ENCODE measurements around the gene ADCY4. TPM values are rescaled to one million over a fixed set of nuclear protein-coding genes. Genes with fewer than 3 reads are reported as not detected.

The ADCY4 gene
- total and polyA plus RNA-seq, 5 donors: 24.1 to 45.3 (median 33.4) TPM

GRCh38 chr14:24280797-24281460 is 53.9 kb downstream of the ADCY4 start:
- Histone ChIP-seq H3K4me3 (ENCODE audit: low read length) (no peak overlapping the region), H3K4me1 (ENCODE audit: control insufficient read depth, insufficient read depth, low read length) (peaks cover 2% of the 10 kb centered on the region), H3K27me3 (ENCODE audit: control insufficient read depth, insufficient read depth) (no peaks in the 10 kb centered on the region), H3K27ac (ENCODE audit: low read length) (no peak overlapping the region), H3K9me3 (ENCODE audit: control insufficient read depth, low read length) (no peaks in the 10 kb centered on the region)
- DNase-seq (peak in 1 of 3 donors; percentile 55), ATAC-seq (peak; percentile 25 to 36)
- intact Hi-C loops (cut with DNase I): no loop called here
- 80% methylated on average over 6 of the region's 6 CpGs for WGBS

- intact Hi-C loops (cut with DNase I): no loop called here
Measured at GRCh38 chr14:24279301-24280186, 55.3 kb downstream of the ADCY4 start.

GRCh38 chr14:24278424-24278823 is 56.4 kb downstream of the ADCY4 start:
- 72% methylated on average over 5 of the region's 5 CpGs for WGBS
- no peaks in the 10 kb centered on the region for H3K9me3 ChIP-seq (ENCODE audit: control insufficient read depth, low read length)

More at GRCh38 chr14:24279301-24280186, 55.3 kb downstream of the ADCY4 start:
- Histone ChIP-seq H3K27me3 (ENCODE audit: control insufficient read depth, insufficient read depth) (no peaks in the 10 kb centered on the region), H3K9me3 (ENCODE audit: control insufficient read depth, low read length) (no peaks in the 10 kb centered on the region), H3K4me1 (ENCODE audit: control insufficient read depth, insufficient read depth, low read length) (peaks cover 2% of the 10 kb centered on the region), H3K27ac (ENCODE audit: low read length) (peak overlapping the region; percentile 61), H3K4me3 (ENCODE audit: low read length) (no peak overlapping the region)
- ATAC-seq: peak; percentile 15 to 37
- 68% methylated on average over 11 of the region's 11 CpGs for WGBS
- peak in 1 of 3 donors; percentile 70 for DNase-seq

GRCh38 chr14:24277606-24278321 is 57.1 kb downstream of the ADCY4 start:
- Histone ChIP-seq H3K27me3 (ENCODE audit: control insufficient read depth, insufficient read depth) (no peaks in the 10 kb centered on the region), H3K27ac (ENCODE audit: low read length) (no peak overlapping the region), H3K4me3 (ENCODE audit: low read length) (no peak overlapping the region), H3K4me1 (ENCODE audit: control insufficient read depth, insufficient read depth, low read length) (peaks cover 2% of the 10 kb centered on the region), H3K9me3 (ENCODE audit: control insufficient read depth, low read length) (no peaks in the 10 kb centered on the region)
- WGBS: 74% methylated on average over 11 of the region's 11 CpGs
- DNase-seq: peak in 2 of 3 donors; percentile 61 to 73
- intact Hi-C loops (cut with DNase I): no loop called here
- peak; percentile 20 to 22 for ATAC-seq

More at GRCh38 chr14:24278424-24278823, 56.4 kb downstream of the ADCY4 start:
- H3K27me3 ChIP-seq (ENCODE audit: control insufficient read depth, insufficient read depth): no peaks in the 10 kb centered on the region
- no peak overlapping the region for H3K27ac ChIP-seq (ENCODE audit: low read length)
- DNase-seq (no peak), ATAC-seq (no peak)
- intact Hi-C loops (cut with DNase I): no loop called here
- no peak overlapping the region for H3K4me3 ChIP-seq (ENCODE audit: low read length)
- peaks cover 2% of the 10 kb centered on the region for H3K4me1 ChIP-seq (ENCODE audit: control insufficient read depth, insufficient read depth, low read length)

GRCh38 chr14:24277071-24277470 is 57.8 kb downstream of the ADCY4 start:
- H3K4me3 ChIP-seq (ENCODE audit: low read length): no peak overlapping the region
- ATAC-seq: no peak
- H3K27ac ChIP-seq (ENCODE audit: low read length): no peak overlapping the region
- H3K9me3 ChIP-seq (ENCODE audit: control insufficient read depth, low read length): no peaks in the 10 kb centered on the region
- peak in 1 of 3 donors; percentile 10 for DNase-seq
- WGBS: 88% methylated on average over 6 of the region's 6 CpGs
- no peaks in the 10 kb centered on the region for H3K27me3 ChIP-seq (ENCODE audit: control insufficient read depth, insufficient read depth)
- peaks cover 2% of the 10 kb centered on the region for H3K4me1 ChIP-seq (ENCODE audit: control insufficient read depth, insufficient read depth, low read length)
- intact Hi-C loops (cut with DNase I): no loop called here

- no peaks in the 10 kb centered on the region for H3K4me1 ChIP-seq (ENCODE audit: control insufficient read depth, insufficient read depth, low read length)
- H3K9me3 ChIP-seq (ENCODE audit: control insufficient read depth, low read length): no peaks in the 10 kb centered on the region
- no peak overlapping the region for H3K27ac ChIP-seq (ENCODE audit: low read length)
- peak in 1 of 3 donors; percentile 3 for DNase-seq
- no peaks in the 10 kb centered on the region for H3K27me3 ChIP-seq (ENCODE audit: control insufficient read depth, insufficient read depth)
- 72% methylated on average over 3 of the region's 3 CpGs for WGBS
- intact Hi-C loops (cut with DNase I): no loop called here
- ATAC-seq: no peak
- H3K4me3 ChIP-seq (ENCODE audit: low read length): no peak overlapping the region
Measured at GRCh38 chr14:24274101-24274543, 60.7 kb downstream of the ADCY4 start.

- DNase-seq (peak in 1 of 3 donors; percentile 4), ATAC-seq (no peak)
- WGBS: 92% methylated on average over 3 of the region's 3 CpGs
- Histone ChIP-seq H3K27ac (ENCODE audit: low read length) (no peak overlapping the region), H3K9me3 (ENCODE audit: control insufficient read depth, low read length) (no peaks in the 10 kb centered on the region), H3K27me3 (ENCODE audit: control insufficient read depth, insufficient read depth) (no peaks in the 10 kb centered on the region), H3K4me3 (ENCODE audit: low read length) (no peak overlapping the region), H3K4me1 (ENCODE audit: control insufficient read depth, insufficient read depth, low read length) (no peaks in the 10 kb centered on the region)
- intact Hi-C loops (cut with DNase I): no loop called here
Measured at GRCh38 chr14:24273422-24273998, 61.4 kb downstream of the ADCY4 start.

GRCh38 chr14:24272467-24272866 is 62.4 kb downstream of the ADCY4 start:
- DNase-seq: no peak
- H3K27me3 ChIP-seq (ENCODE audit: control insufficient read depth, insufficient read depth): no peaks in the 10 kb centered on the region
- 89% methylated on average over 2 of the region's 2 CpGs for WGBS
- no peak for ATAC-seq
- H3K27ac ChIP-seq (ENCODE audit: low read length): no peak overlapping the region
- H3K4me3 ChIP-seq (ENCODE audit: low read length): no peak overlapping the region
- no peaks in the 10 kb centered on the region for H3K9me3 ChIP-seq (ENCODE audit: control insufficient read depth, low read length)
- no peaks in the 10 kb centered on the region for H3K4me1 ChIP-seq (ENCODE audit: control insufficient read depth, insufficient read depth, low read length)
- intact Hi-C loops (cut with DNase I): no loop called here

- DNase-seq: no peak
- peak overlapping the region; percentile 76 for H3K27ac ChIP-seq (ENCODE audit: low read length)
- H3K4me1 ChIP-seq (ENCODE audit: control insufficient read depth, insufficient read depth, low read length): no peaks in the 10 kb centered on the region
- no peaks in the 10 kb centered on the region for H3K27me3 ChIP-seq (ENCODE audit: control insufficient read depth, insufficient read depth)
- WGBS: 27% methylated on average over 3 of the region's 3 CpGs
- no peak for ATAC-seq
- intact Hi-C loops (cut with DNase I): no loop called here
- H3K9me3 ChIP-seq (ENCODE audit: control insufficient read depth, low read length): no peaks in the 10 kb centered on the region
- peak overlapping the region; percentile 85 for H3K4me3 ChIP-seq (ENCODE audit: low read length)
Measured at GRCh38 chr14:24271834-24272263, 63.0 kb downstream of the ADCY4 start.

- DNase-seq (peak; percentile 88 to 95 (median 95)), ATAC-seq (peak; percentile 96)
- WGBS: under 1% methylated on average over 61 of the region's 61 CpGs
- Histone ChIP-seq H3K4me3 (ENCODE audit: low read length) (peak within 1 kb of the TSS; percentile 85), H3K4me1 (ENCODE audit: control insufficient read depth, insufficient read depth, low read length) (no peaks in the 10 kb centered on the region), H3K9me3 (ENCODE audit: control insufficient read depth, low read length) (no peaks in the 10 kb centered on the region), H3K27me3 (ENCODE audit: control insufficient read depth, insufficient read depth) (no peaks in the 10 kb centered on the region), H3K27ac (ENCODE audit: low read length) (peak within 1 kb of the TSS; percentile 97)
- intact Hi-C loops (cut with DNase I): no loop called here
Measured at GRCh38 chr14:24271134-24271833, 63.6 kb downstream of the ADCY4 start, which contains the start of gene RABGGTA. Gene RABGGTA (minus strand): TSS chr14:24271597. CDS start chr14:24271115, 482 bp downstream.
